Vagina (tissue), 2 donors: Measurements from ENCODE around the gene SAMD1. TPM values are rescaled to one million over a fixed set of nuclear protein-coding genes. Genes with fewer than 3 reads are reported as not detected.

Experiments
- DNase-seq, 2 donors: peaks; one replicate each; pipeline ENCODE4 v3.0.0-alpha.2; 2017; ENCODE audit errors: extremely low spot score in 2 of 2
- H3K27ac ChIP-seq: fragments of 200-600 bp; sonication (generic); one replicate; pipeline ENCODE4 v1.5.1; 2019
- H3K27me3 ChIP-seq: fragments of 200-600 bp; sonication (generic); one replicate; pipeline ENCODE4 v1.5.1; 2019
- H3K36me3 ChIP-seq, 2 donors: fragments of 200-600 bp; sonication (generic); one replicate each; pipeline ENCODE4 v1.5.1; 2017 to 2019
- H3K4me1 ChIP-seq: fragments of 200-600 bp; sonication (generic); one replicate; pipeline ENCODE4 v1.5.1; 2019
- H3K4me3 ChIP-seq, 2 donors: fragments of 200-600 bp; sonication (generic); 1 replicate in 1 of 2; 2 replicates in 1 of 2; pipeline ENCODE4 v1.5.1; 2016 to 2019
- H3K9me3 ChIP-seq: fragments of 200-600 bp; sonication (generic); one replicate; pipeline ENCODE4 v1.5.1; 2019
- POLR2A ChIP-seq, 2 donors: fragments of 450-650 bp; IDR thresholded peaks; one replicate each; pipeline ENCODE4 v1.6.1; 2017; ENCODE audit warnings: antibody characterized with exemption in 2 of 2, mild to moderate bottlenecking in 2 of 2, moderate library complexity in 2 of 2
- POLR2AphosphoS5 ChIP-seq, 2 donors: sonication (generic); formaldehyde crosslinking; IDR thresholded peaks; one replicate each; pipeline ENCODE4 v1.9.0; 2017; ENCODE audit warnings: antibody characterized with exemption in 2 of 2, mild to moderate bottlenecking in 2 of 2, low read depth in 1 of 2; ENCODE audit not compliant: insufficient read depth in 1 of 2
- intact Hi-C: fragments of 100-400 bp; cut with DNase I; formaldehyde crosslinking; loops from one replicate; pipeline ENCODE4 v1.15.1; 2023
- total RNA-seq: library from RNA; depleted of rRNA; stranded (reverse); fragments of >200 nt; gene quantifications from one replicate; pipeline ENCODE4 v1.2.3, GENCODE V29; 2016
- TF ChIP-seq, protein P1 (sequence below), 3 experiments: fragments of 450-650 bp in 2 of 3; fragments of 200-600 bp in 1 of 3; sonication (generic) in 1 of 3; IDR thresholded peaks; one replicate each; pipeline ENCODE4 v1.5.1; 2017 to 2019; ENCODE audit warnings: antibody characterized with exemption in 3 of 3, mild to moderate bottlenecking in 2 of 3, moderate library complexity in 2 of 3

SAMD1 gene
- total RNA-seq, 1 donor from 2014 or later, result 6.9 TPM

DNA sequence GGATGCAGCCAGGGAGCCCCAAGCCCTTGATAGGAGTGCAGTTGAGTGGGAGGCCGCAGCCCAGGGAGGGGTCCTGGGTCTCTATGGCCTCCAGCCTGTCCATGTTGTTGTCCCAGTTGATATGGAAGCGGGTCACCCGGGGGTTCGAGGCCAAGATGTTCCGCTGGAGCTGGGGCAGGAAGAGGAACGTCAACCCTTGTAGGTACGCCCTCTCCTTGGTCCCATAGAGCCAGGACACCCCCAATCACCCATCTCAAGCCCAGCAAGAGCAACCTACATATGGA lies 29.9 kb upstream of the SAMD1 start:
- Histone ChIP-seq H3K4me1 (peaks cover 40% of the 10 kb centered on the region), H3K27ac (peak overlapping the region; percentile 98), H3K36me3 (no peaks in the 10 kb centered on the region), H3K27me3 (no peaks in the 10 kb centered on the region), H3K9me3 (no peaks in the 10 kb centered on the region), H3K4me3 (no peak overlapping the region)
- DNase-seq, result no peak
- intact Hi-C loops, result no loop called here
- TF ChIP-seq, protein P1, sequence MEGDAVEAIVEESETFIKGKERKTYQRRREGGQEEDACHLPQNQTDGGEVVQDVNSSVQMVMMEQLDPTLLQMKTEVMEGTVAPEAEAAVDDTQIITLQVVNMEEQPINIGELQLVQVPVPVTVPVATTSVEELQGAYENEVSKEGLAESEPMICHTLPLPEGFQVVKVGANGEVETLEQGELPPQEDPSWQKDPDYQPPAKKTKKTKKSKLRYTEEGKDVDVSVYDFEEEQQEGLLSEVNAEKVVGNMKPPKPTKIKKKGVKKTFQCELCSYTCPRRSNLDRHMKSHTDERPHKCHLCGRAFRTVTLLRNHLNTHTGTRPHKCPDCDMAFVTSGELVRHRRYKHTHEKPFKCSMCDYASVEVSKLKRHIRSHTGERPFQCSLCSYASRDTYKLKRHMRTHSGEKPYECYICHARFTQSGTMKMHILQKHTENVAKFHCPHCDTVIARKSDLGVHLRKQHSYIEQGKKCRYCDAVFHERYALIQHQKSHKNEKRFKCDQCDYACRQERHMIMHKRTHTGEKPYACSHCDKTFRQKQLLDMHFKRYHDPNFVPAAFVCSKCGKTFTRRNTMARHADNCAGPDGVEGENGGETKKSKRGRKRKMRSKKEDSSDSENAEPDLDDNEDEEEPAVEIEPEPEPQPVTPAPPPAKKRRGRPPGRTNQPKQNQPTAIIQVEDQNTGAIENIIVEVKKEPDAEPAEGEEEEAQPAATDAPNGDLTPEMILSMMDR (IDR thresholded peaks at IDR 0.05), result no peak
- no peak for TF ChIP-seq POLR2A (IDR thresholded peaks at IDR 0.05)
- no peak for TF ChIP-seq POLR2AphosphoS5 (IDR thresholded peaks at IDR 0.05; ENCODE audit: insufficient read depth in 1 of 2, low read depth in 1 of 2)

- no peaks in the 10 kb centered on the region for H3K9me3 ChIP-seq
- intact Hi-C loops, result loop anchor here (5.0 kb wide), 1 partner anchor 38 kb away; no protein-coding TSS in a partner anchor
- peak overlapping the region; percentile 98 for H3K27ac ChIP-seq
- no peaks in the 10 kb centered on the region for H3K27me3 ChIP-seq
- no peaks in the 10 kb centered on the region for H3K36me3 ChIP-seq
- H3K4me3 ChIP-seq, result no peak overlapping the region
- DNase-seq, result no peak
- H3K4me1 ChIP-seq, result peaks cover 44% of the 10 kb centered on the region
- TF ChIP-seq POLR2AphosphoS5 (IDR thresholded peaks at IDR 0.05; ENCODE audit: insufficient read depth in 1 of 2, low read depth in 1 of 2), result no peak
- TF ChIP-seq, protein P1 (IDR thresholded peaks at IDR 0.05), result no peak
- no peak for TF ChIP-seq POLR2A (IDR thresholded peaks at IDR 0.05)
Observed at GRCh38 chr19:14119644-14120496, 29.3 kb upstream of the SAMD1 start.

DNA sequence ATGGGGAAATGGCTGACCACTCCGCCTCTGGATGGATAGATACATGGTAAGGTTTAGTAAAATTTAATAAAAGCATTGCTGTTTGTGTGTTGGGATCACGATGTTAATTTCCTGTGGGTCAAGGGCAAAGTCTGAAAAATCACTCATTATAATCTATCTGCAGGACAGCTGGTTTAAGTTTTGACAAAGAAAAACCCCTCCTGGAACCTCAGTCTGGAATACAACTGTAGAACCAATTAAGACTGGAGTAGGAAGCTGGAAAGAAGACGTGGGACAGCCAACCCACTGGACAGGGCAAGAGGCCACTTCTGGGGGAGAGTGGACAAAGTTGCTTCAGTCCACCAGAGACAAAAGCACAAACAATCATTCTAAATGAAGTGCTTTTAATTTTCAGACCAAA lies 28.6 kb upstream of the SAMD1 start:
- intact Hi-C loops, result loop anchor here (5.0 kb wide), 1 partner anchor 37 kb away; no protein-coding TSS in a partner anchor
- Histone ChIP-seq H3K4me1 (peaks cover 52% of the 10 kb centered on the region), H3K27me3 (no peaks in the 10 kb centered on the region), H3K27ac (peak overlapping the region; percentile 98), H3K9me3 (no peaks in the 10 kb centered on the region), H3K4me3 (peak overlapping the region; percentile 58 to 80), H3K36me3 (no peaks in the 10 kb centered on the region)
- TF ChIP-seq POLR2A (IDR thresholded peaks at IDR 0.05) (no peak), POLR2AphosphoS5 (IDR thresholded peaks at IDR 0.05; ENCODE audit: insufficient read depth in 1 of 2, low read depth in 1 of 2) (no peak)
- TF ChIP-seq, protein P1 (IDR thresholded peaks at IDR 0.05), result no peak
- no peak for DNase-seq

- H3K4me3 ChIP-seq, result peak overlapping the region; percentile 58 to 80
- H3K27me3 ChIP-seq, result no peaks in the 10 kb centered on the region
- intact Hi-C loops, result loop anchor here (5.0 kb wide), 1 partner anchor 36 kb away; no protein-coding TSS in a partner anchor
- no peaks in the 10 kb centered on the region for H3K36me3 ChIP-seq
- peak overlapping the region; percentile 98 for H3K27ac ChIP-seq
- TF ChIP-seq POLR2A (IDR thresholded peaks at IDR 0.05) (peak in 1 of 2 donors; percentile 60), POLR2AphosphoS5 (IDR thresholded peaks at IDR 0.05; ENCODE audit: insufficient read depth in 1 of 2, low read depth in 1 of 2) (peak in 1 of 2 donors; percentile 91)
- TF ChIP-seq, protein P1 (IDR thresholded peaks at IDR 0.05), result no peak
- DNase-seq, result peak in 1 of 2 donors; percentile 98
- no peaks in the 10 kb centered on the region for H3K9me3 ChIP-seq
- H3K4me1 ChIP-seq, result peaks cover 59% of the 10 kb centered on the region
Observed at GRCh38 chr19:14118165-14119051, 27.9 kb upstream of the SAMD1 start.
